ENCODE measurements around the gene MRPS15.

The MRPS15 gene

GRCh38 chr1:36415661-36416326 lies 48.4 kb downstream of the MRPS15 start:
- FAIRE-seq, result no peak
- no peak for DNase-seq (ENCODE audit: insufficient read length, low spot score)
- no peak for TF ChIP-seq TAF1 (IDR thresholded peaks at IDR 0.05; ENCODE audit: low read depth, low read length)
- no peak for TF ChIP-seq POLR2AphosphoS5 (IDR thresholded peaks at IDR 0.05; ENCODE audit: low read depth, low read length)
- no peak for TF ChIP-seq SPI1 (IDR thresholded peaks at IDR 0.05; ENCODE audit: low read depth, low read length)
- TF ChIP-seq POLR2A (IDR thresholded peaks at IDR 0.05; ENCODE audit: low read depth, low read length), result no peak
- TF ChIP-seq PAX5 (IDR thresholded peaks at IDR 0.05; ENCODE audit: insufficient read depth, low read length, severe bottlenecking), result no peak
- TF ChIP-seq POU2F2 (IDR thresholded peaks at IDR 0.05; ENCODE audit: low read depth, low read length), result no peak

- FAIRE-seq (no peak), DNase-seq (ENCODE audit: insufficient read length, low spot score) (no peak)
- TF ChIP-seq PAX5 (IDR thresholded peaks at IDR 0.05; ENCODE audit: insufficient read depth, low read length, severe bottlenecking) (no peak), TAF1 (IDR thresholded peaks at IDR 0.05; ENCODE audit: low read depth, low read length) (no peak), POU2F2 (IDR thresholded peaks at IDR 0.05; ENCODE audit: low read depth, low read length) (no peak), POLR2A (IDR thresholded peaks at IDR 0.05; ENCODE audit: low read depth, low read length) (no peak), POLR2AphosphoS5 (IDR thresholded peaks at IDR 0.05; ENCODE audit: low read depth, low read length) (no peak), SPI1 (IDR thresholded peaks at IDR 0.05; ENCODE audit: low read depth, low read length) (no peak)
Observed at GRCh38 chr1:36414384-36414783, 49.8 kb downstream of the MRPS15 start.

- DNase-seq (ENCODE audit: insufficient read length, low spot score), result no peak
- FAIRE-seq, result no peak
- TF ChIP-seq SPI1 (IDR thresholded peaks at IDR 0.05; ENCODE audit: low read depth, low read length), result no peak
- TF ChIP-seq POLR2AphosphoS5 (IDR thresholded peaks at IDR 0.05; ENCODE audit: low read depth, low read length), result no peak
- TF ChIP-seq POLR2A (IDR thresholded peaks at IDR 0.05; ENCODE audit: low read depth, low read length), result no peak
- TF ChIP-seq POU2F2 (IDR thresholded peaks at IDR 0.05; ENCODE audit: low read depth, low read length), result no peak
- TF ChIP-seq TAF1 (IDR thresholded peaks at IDR 0.05; ENCODE audit: low read depth, low read length), result no peak
- TF ChIP-seq PAX5 (IDR thresholded peaks at IDR 0.05; ENCODE audit: insufficient read depth, low read length, severe bottlenecking), result no peak
Observed at GRCh38 chr1:36411674-36412648, 52.2 kb downstream of the MRPS15 start.

GRCh38 chr1:36408479-36408878 lies 55.7 kb downstream of the MRPS15 start:
- no peak for DNase-seq (ENCODE audit: insufficient read length, low spot score)
- FAIRE-seq, result no peak
- TF ChIP-seq TAF1 (IDR thresholded peaks at IDR 0.05; ENCODE audit: low read depth, low read length) (no peak), SPI1 (IDR thresholded peaks at IDR 0.05; ENCODE audit: low read depth, low read length) (no peak), POLR2A (IDR thresholded peaks at IDR 0.05; ENCODE audit: low read depth, low read length) (no peak), POLR2AphosphoS5 (IDR thresholded peaks at IDR 0.05; ENCODE audit: low read depth, low read length) (no peak), PAX5 (IDR thresholded peaks at IDR 0.05; ENCODE audit: insufficient read depth, low read length, severe bottlenecking) (no peak), POU2F2 (IDR thresholded peaks at IDR 0.05; ENCODE audit: low read depth, low read length) (no peak)

- TF ChIP-seq SPI1 (IDR thresholded peaks at IDR 0.05; ENCODE audit: low read depth, low read length), result no peak
- TF ChIP-seq PAX5 (IDR thresholded peaks at IDR 0.05; ENCODE audit: insufficient read depth, low read length, severe bottlenecking), result no peak
- TF ChIP-seq POU2F2 (IDR thresholded peaks at IDR 0.05; ENCODE audit: low read depth, low read length), result no peak
- no peak for TF ChIP-seq TAF1 (IDR thresholded peaks at IDR 0.05; ENCODE audit: low read depth, low read length)
- FAIRE-seq, result no peak
- DNase-seq (ENCODE audit: insufficient read length, low spot score), result no peak
Observed at GRCh38 chr1:36406440-36406839, 57.7 kb downstream of the MRPS15 start.

Measured in GM12891 (cell line).